IPS-15b (cell line): ENCODE measurements around the gene ZRANB3.
"Not testable (repeated sequence)": the region's sequence is repeated elsewhere in the genome, so short reads cannot be mapped to it uniquely, and the experiment has no call there.

Experiments
- H3K27me3 ChIP-seq: one replicate; pipeline ENCODE4 v1.6.1; 2013; ENCODE audit warnings: low read length; ENCODE audit not compliant: control insufficient read depth, insufficient read depth
- H3K36me3 ChIP-seq: one replicate; pipeline ENCODE4 v1.6.1; 2013; ENCODE audit warnings: low read length; ENCODE audit not compliant: control insufficient read depth, insufficient read depth
- H3K4me1 ChIP-seq: one replicate; pipeline ENCODE4 v1.6.1; 2013; ENCODE audit warnings: mild to moderate bottlenecking, low read length; ENCODE audit not compliant: control insufficient read depth, insufficient read depth
- H3K4me3 ChIP-seq: one replicate; pipeline ENCODE4 v1.5.1; 2013; ENCODE audit warnings: low read depth, low read length
- H3K9ac ChIP-seq: one replicate; pipeline ENCODE4 v1.6.1; 2013; ENCODE audit warnings: low read depth, mild to moderate bottlenecking, low read length
- H3K9me3 ChIP-seq: one replicate; pipeline ENCODE4 v1.6.1; 2013; ENCODE audit warnings: mild to moderate bottlenecking, low read length; ENCODE audit not compliant: control insufficient read depth, insufficient read depth

Gene ZRANB3

DNA sequence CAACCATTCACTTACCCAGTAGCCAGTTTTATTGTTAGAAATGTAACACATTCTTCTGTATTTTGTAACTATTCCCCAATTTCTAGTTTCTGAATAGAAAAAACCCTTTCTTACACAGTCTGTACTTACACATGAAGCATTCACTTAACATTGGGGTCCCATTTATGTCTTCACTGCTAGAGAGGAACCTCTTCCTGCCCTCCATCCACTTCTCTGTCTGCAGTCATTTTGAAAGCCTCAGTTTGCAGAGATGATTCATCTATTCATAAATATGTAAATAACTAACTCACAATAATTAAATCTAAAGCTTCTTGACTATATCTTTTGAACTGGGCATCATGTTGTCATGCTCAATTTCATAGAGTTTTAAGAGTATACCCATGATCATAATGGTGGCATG, 55.9 kb downstream of the ZRANB3 start:
- Histone ChIP-seq H3K4me1 (no peaks in the 10 kb centered on the region), H3K36me3 (no peaks in the 10 kb centered on the region), H3K9ac (no peak overlapping the region), H3K9me3 (no peaks in the 10 kb centered on the region), H3K27me3 (no peaks in the 10 kb centered on the region), H3K4me3 (no peak overlapping the region)

DNA sequence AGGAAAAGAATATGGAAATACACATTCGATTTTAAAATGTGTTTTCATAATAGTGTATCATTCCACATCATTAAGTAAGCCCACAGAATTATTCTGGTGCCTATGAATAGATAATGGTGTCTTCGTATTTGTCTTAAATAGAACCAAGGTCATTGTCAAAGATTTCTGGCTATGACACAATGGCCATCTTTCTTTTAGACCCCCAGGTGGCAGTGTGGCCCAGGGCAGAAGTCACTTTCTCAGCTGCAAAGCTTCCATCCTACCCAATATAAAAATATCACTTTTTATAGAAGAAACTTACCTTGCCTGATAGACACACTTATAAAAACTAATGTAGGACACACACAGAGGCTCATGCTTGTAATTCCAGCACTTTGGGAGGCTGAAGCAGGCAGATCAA, 57.5 kb downstream of the ZRANB3 start:
- Histone ChIP-seq H3K27me3 (no peaks in the 10 kb centered on the region), H3K4me1 (no peaks in the 10 kb centered on the region), H3K9ac (no peak overlapping the region), H3K36me3 (no peaks in the 10 kb centered on the region), H3K4me3 (no peak overlapping the region), H3K9me3 (no peaks in the 10 kb centered on the region)

DNA sequence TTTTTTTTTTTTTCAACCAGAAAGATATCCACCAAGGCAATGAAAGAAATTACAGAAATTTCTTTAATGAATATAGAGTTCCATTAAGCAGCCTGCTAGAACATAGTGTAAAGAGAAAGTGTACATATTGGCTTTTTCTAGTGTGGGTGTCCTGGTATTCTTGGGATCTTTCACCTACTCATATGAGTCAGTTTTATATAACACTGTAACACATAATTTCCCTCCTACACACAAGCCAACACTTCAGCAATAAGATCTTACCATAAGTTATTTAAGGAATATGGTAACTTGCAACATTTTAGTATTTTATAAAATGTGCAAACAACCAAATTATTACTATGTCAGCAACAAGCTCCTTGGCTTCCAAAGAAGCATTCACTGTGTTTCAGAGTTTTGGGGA, 59.9 kb downstream of the ZRANB3 start:
- Histone ChIP-seq H3K9ac (no peak overlapping the region), H3K4me3 (no peak overlapping the region), H3K9me3 (no peaks in the 10 kb centered on the region), H3K36me3 (no peaks in the 10 kb centered on the region), H3K4me1 (no peaks in the 10 kb centered on the region), H3K27me3 (no peaks in the 10 kb centered on the region)

DNA sequence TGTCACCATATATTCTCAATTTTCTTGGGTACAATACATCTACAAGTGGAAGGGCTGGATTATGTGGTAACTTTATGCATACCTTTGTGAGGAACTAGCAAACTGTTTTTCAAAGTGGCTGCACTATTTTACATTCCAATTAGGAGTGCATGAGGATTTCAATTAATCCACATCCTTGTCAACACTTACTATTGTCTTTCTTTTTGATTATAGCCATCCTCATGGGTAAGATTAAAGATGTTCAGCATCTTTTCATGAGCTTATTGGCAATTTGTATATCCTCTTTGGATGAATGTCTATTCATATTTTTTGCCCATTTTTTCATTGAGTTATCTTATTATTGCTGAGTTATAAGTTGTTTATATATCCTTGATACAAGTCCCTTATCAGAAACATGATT, 73.7 kb downstream of the ZRANB3 start:
- no peaks in the 10 kb centered on the region for H3K4me1 ChIP-seq
- H3K9ac ChIP-seq: no peak overlapping the region
- H3K36me3 ChIP-seq: no peaks in the 10 kb centered on the region
- H3K27me3 ChIP-seq: no peaks in the 10 kb centered on the region
- H3K9me3 ChIP-seq: peaks cover 3% of the 10 kb centered on the region
- no peak overlapping the region for H3K4me3 ChIP-seq

DNA sequence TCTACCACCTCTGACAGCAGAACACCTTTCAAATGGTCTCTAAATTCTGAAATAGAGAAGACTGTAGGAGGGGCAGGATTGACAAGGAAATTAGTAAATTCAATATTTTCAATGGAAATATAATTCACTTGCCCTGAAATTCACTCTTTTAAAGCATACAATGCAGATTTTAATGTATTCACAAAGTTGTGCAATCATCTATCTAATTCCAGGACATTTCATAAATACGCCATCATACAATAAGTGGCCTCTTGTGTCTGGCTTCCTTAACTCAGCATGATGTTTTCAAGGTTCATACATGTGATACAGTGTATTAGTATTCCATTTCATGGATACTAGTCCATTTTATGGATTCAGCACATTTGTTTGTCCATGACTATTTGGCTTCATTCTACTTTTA, 74.2 kb downstream of the ZRANB3 start:
- H3K9ac ChIP-seq: no peak overlapping the region
- no peaks in the 10 kb centered on the region for H3K27me3 ChIP-seq
- H3K36me3 ChIP-seq: no peaks in the 10 kb centered on the region
- no peaks in the 10 kb centered on the region for H3K4me1 ChIP-seq
- no peak overlapping the region for H3K4me3 ChIP-seq
- H3K9me3 ChIP-seq: peaks cover 3% of the 10 kb centered on the region

DNA sequence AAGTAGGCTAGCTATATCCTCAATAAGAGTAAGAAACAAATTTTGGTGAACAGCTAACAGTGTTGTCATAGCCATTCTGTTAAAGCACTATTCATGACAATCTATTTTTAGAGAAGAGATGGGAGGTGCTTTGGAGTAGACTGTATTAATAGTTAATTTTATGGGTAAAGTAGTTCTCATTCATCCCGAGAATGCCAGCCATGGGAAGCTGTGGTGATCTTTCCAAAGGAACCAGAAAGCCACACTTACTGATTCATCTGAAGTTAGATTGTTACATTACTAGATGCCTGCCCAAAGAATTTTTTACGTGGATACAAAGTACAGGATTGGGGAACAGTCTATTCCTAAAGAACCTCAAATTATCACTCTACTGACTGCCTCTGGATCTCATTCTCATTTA, 74.6 kb downstream of the ZRANB3 start:
- Histone ChIP-seq H3K9me3 (peaks cover 3% of the 10 kb centered on the region), H3K36me3 (no peaks in the 10 kb centered on the region), H3K9ac (no peak overlapping the region), H3K4me3 (no peak overlapping the region), H3K4me1 (no peaks in the 10 kb centered on the region), H3K27me3 (no peaks in the 10 kb centered on the region)

DNA sequence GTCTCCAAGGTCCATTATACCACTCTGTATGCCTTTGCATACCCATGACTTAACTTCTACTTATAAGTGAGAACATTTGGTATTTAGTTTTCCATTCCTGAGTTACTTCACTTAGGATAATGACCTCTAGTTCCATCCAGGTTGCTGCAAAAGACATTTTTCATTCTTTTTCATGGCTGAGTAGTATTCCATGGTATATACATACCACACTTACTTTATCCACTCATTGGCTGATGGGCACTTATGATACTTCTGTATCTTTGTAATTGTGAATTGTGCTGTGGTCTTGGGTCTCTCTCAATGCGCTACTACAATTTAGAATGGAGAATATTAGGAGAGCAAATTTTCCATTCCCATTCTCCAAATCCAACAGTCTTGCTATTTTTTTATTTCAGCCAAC, 76.4 kb downstream of the ZRANB3 start:
- no peaks in the 10 kb centered on the region for H3K36me3 ChIP-seq
- H3K4me3 ChIP-seq: no peak overlapping the region
- H3K9me3 ChIP-seq: peaks cover 3% of the 10 kb centered on the region
- H3K4me1 ChIP-seq: no peaks in the 10 kb centered on the region
- no peaks in the 10 kb centered on the region for H3K27me3 ChIP-seq
- H3K9ac ChIP-seq: no peak overlapping the region

DNA sequence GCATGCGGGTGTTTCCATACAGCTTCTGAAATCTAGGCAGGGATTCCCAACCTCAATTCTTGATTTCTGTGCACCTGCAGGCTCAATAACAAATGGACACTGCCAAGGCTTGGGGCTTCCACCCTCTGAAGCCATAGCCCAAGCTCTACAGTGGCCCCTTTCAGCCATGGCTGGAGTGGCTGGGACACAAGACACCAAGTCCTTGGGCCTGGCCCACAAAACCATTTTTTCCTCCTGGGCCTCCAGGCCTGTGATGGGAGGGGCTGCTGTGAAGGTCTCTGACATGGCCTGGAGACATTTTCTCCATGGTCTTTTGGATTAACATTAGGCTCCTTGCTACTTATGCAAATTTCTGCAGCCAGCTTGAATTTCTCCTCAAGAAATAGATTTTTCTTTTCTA, 78.0 kb downstream of the ZRANB3 start:
- not testable (repeated sequence) for H3K36me3 ChIP-seq, H3K27me3 ChIP-seq, H3K9me3 ChIP-seq, H3K4me1 ChIP-seq, H3K4me3 ChIP-seq, H3K9ac ChIP-seq

DNA sequence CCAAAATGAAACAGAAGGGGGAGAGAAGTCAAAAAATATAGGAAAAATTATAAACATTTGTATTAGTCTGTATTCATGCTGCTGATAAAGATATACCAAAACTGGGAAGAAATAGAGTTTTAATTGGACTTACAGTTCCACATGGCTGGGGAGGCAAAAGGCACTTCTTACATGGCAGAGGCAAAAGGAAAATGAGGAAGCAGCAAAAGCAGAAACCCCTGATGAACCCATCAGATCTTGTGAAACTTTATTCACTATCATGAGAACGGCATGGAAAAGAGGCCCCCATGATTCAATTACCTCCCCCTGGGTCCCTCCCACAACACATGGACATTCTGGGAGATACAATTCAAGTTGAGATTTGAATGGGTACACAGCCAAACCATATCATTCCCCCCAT, 79.1 kb downstream of the ZRANB3 start:
- H3K9ac ChIP-seq: no peak overlapping the region
- H3K27me3 ChIP-seq: no peaks in the 10 kb centered on the region
- H3K4me1 ChIP-seq: no peaks in the 10 kb centered on the region
- H3K9me3 ChIP-seq: no peaks in the 10 kb centered on the region
- no peaks in the 10 kb centered on the region for H3K36me3 ChIP-seq
- no peak overlapping the region for H3K4me3 ChIP-seq

DNA sequence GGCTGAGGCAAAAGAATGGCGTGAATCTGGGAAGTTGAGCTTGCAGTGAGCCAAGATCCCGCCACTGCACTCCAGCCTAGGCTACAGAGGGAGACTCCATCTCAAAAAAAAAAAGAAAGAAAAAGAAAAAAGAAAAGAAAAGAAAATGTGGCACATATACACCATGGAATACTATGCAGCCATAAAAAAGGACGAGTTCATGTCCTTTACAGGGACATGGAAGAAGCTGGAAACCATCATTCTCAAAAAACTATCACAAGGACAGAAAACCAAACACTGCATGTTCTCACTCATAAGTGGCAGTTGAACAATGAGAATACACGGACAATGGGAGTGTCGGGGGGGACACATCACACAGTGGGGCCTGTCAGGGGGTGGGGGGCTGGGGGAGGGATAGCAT, 88.0 kb downstream of the ZRANB3 start:
- not testable (repeated sequence) for H3K9me3 ChIP-seq, H3K36me3 ChIP-seq, H3K4me1 ChIP-seq, H3K27me3 ChIP-seq, H3K4me3 ChIP-seq, H3K9ac ChIP-seq

DNA sequence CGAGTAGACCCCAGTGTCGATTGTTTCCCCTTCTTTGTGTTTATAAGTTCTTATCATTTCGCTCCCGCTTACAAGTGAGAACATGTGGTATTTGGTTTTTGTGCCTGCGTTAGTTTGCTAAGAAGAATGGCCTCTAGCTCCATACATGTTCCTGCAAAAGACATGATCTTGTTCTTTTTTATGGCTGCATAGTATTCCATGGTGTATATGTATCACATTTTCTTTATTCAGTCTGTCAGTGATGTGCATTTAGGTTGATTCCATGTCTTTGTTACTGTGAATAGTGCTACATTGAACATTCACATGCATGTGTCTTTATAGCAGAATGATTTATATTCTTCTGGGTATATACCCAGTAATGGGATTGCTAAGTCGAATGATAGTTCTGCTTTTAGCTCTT, 95.9 kb downstream of the ZRANB3 start:
- not testable (repeated sequence) for H3K36me3 ChIP-seq, H3K9me3 ChIP-seq, H3K27me3 ChIP-seq, H3K9ac ChIP-seq, H3K4me3 ChIP-seq, H3K4me1 ChIP-seq

DNA sequence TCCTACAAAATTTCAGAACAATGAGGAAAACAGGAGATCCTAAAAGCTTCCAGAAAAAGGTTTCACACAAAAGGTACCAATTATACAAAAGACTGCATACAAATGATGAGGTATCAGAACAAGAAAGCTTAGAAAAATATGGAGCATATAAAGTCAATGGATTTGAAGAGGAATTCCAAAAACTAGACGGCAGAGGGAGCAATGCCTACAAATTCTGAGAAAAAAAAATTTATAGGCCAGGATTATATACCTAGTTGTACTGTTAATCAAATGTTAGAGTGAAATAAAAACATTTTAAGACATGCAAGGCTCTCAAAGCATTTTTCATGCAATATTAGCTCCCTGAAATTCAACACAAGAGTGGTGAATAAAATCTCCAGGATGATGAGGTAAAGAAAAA, 106.2 kb downstream of the ZRANB3 start:
- Histone ChIP-seq H3K4me1 (no peaks in the 10 kb centered on the region), H3K36me3 (no peaks in the 10 kb centered on the region), H3K4me3 (no peak overlapping the region), H3K9me3 (no peaks in the 10 kb centered on the region), H3K27me3 (no peaks in the 10 kb centered on the region), H3K9ac (no peak overlapping the region)

DNA sequence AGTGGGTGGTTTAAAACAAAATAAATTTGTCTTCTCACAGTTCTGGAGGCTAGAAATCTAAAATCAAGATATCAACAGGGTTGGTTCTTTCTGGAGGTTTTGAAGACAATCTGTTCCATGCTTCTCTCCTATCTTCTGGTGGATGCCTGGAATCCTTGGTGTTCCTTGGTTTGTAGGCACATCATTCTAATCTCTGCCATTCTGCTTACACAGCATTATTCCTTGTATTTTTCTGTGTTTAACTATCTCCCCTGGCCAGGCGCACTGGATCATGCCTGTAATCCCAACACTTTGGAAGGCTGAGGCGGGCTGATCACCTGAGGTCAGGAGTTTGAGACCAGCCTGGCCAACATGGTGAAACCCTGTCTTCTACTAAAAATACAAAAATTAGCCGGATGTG, 108.1 kb downstream of the ZRANB3 start:
- H3K9me3 ChIP-seq: no peaks in the 10 kb centered on the region
- no peaks in the 10 kb centered on the region for H3K4me1 ChIP-seq
- H3K36me3 ChIP-seq: no peaks in the 10 kb centered on the region
- no peak overlapping the region for H3K9ac ChIP-seq
- H3K4me3 ChIP-seq: no peak overlapping the region
- H3K27me3 ChIP-seq: no peaks in the 10 kb centered on the region
